ENCODE data around the gene HS3ST5. TPM values are rescaled to one million over a fixed set of nuclear protein-coding genes. Genes with fewer than 3 reads are reported as not detected.

Gene HS3ST5
- total RNA-seq, 4 donors from 2014 or later: not detected

DNA sequence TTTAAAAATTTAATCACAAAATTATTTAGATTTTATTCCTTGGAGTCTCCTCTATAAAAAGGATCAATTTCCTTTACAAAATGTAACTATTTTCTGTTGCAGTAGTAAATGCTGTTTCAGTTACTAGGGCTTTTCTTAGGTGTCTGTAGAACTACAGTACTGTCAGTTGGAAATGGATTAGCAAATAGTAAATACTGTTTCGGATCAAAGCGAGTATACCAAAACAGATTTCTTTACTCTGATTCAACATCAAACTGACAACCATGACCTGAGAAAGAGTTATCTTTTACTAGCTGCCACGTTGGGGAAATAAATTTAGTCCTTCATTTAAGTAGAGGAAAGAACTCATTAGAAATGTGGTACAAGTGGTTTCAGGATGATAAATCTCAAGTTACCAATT, 172.5 kb downstream of the HS3ST5 start:
- TF ChIP-seq, protein P1, sequence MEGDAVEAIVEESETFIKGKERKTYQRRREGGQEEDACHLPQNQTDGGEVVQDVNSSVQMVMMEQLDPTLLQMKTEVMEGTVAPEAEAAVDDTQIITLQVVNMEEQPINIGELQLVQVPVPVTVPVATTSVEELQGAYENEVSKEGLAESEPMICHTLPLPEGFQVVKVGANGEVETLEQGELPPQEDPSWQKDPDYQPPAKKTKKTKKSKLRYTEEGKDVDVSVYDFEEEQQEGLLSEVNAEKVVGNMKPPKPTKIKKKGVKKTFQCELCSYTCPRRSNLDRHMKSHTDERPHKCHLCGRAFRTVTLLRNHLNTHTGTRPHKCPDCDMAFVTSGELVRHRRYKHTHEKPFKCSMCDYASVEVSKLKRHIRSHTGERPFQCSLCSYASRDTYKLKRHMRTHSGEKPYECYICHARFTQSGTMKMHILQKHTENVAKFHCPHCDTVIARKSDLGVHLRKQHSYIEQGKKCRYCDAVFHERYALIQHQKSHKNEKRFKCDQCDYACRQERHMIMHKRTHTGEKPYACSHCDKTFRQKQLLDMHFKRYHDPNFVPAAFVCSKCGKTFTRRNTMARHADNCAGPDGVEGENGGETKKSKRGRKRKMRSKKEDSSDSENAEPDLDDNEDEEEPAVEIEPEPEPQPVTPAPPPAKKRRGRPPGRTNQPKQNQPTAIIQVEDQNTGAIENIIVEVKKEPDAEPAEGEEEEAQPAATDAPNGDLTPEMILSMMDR (IDR thresholded peaks at IDR 0.05): no peak
- no peak for TF ChIP-seq POLR2A (IDR thresholded peaks at IDR 0.05)

DNA sequence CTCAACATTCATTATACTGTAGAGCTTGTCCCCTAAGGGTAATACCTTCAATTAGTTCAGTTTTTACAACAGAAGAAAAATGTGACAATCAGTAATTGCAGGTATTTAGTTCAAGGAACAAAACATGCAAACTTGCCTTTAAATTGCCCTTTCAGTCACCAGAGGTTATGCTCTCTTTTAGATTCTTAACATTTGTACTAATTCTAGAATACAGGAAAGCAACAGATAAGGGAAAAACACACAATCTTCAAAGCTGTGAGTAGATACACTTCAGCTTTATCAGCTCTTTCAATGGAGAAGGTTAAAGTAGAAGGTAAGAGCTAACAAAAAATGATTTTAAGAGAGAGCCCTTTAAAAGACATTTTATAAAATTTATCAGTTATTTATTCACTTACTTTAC, 173.1 kb downstream of the HS3ST5 start:
- no peaks in the 10 kb centered on the region for H3K9me3 ChIP-seq
- no peaks in the 10 kb centered on the region for H3K27me3 ChIP-seq
- intact Hi-C loops (cut with DNase I): no loop called here
- H3K4me1 ChIP-seq: no peaks in the 10 kb centered on the region
- TF ChIP-seq, protein P1 (IDR thresholded peaks at IDR 0.05): no peak
- no peak for TF ChIP-seq POLR2A (IDR thresholded peaks at IDR 0.05)
- no peak overlapping the region for H3K4me3 ChIP-seq (replicated peaks in 1 of 3)
- DNase-seq: no peak
- no peak overlapping the region for H3K27ac ChIP-seq
- no peaks in the 10 kb centered on the region for H3K36me3 ChIP-seq

More for the DNA sequence above, 172.5 kb downstream of the HS3ST5 start:
- no peaks in the 10 kb centered on the region for H3K36me3 ChIP-seq
- no peak overlapping the region for H3K27ac ChIP-seq
- no peaks in the 10 kb centered on the region for H3K9me3 ChIP-seq
- H3K4me3 ChIP-seq (replicated peaks in 1 of 3): no peak overlapping the region
- no peak for DNase-seq
- no peaks in the 10 kb centered on the region for H3K4me1 ChIP-seq
- no peaks in the 10 kb centered on the region for H3K27me3 ChIP-seq
- intact Hi-C loops (cut with DNase I): no loop called here
- WGBS, 2 donors: 87% methylated on average over 3 of the region's 3 CpGs

DNA sequence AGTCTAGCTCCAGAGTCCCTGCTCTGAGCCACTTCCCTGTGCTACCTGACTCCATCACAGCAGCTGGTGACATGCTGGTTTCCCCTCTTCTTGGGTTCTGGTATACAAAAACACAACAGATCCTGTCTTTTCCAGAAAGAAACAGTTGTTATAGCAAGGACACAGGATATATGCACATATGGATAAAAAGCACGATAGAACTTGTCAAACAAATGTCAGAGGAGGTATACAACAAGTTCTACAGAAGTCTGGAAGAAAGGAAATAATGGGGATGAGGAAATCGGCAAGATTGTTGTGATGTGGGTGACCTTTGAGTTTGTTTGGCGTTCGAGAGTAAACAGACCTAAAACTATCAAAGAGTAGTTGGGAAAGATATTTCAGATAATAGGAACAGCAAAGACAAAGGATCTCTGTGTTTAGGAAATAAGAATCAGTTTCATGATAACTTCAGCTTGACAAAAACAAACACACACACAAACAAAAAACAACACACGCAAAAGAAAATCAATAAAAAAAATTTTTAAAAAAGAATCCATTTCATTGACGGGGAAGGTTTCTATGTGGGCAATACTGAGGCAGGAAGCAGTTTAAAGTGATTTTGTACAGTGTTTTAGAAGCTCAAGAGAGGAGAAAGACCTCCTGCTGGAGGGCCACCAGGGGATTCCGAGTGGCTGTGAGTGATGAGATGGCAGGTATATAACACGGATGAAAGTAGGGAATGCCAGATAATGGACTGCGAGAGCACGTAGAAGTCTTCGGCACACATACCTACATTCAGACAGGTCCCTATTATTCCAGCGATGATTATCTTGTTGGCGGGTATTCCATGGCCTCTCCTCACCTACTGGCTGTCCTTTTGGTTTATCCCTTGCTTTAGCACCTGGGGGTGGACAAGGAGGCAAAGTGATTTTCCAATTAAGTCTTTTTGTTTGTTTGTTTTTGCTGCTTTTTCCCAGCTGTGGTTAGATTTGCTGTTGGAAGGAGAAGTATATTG, 174.9 kb downstream of the HS3ST5 start:
- intact Hi-C loops (cut with DNase I): no loop called here
- Histone ChIP-seq H3K4me3 (replicated peaks in 1 of 3) (no peak overlapping the region), H3K4me1 (no peaks in the 10 kb centered on the region), H3K9me3 (no peaks in the 10 kb centered on the region), H3K27me3 (no peaks in the 10 kb centered on the region), H3K27ac (no peak overlapping the region), H3K36me3 (no peaks in the 10 kb centered on the region)
- TF ChIP-seq POLR2A (IDR thresholded peaks at IDR 0.05): no peak
- TF ChIP-seq, protein P1 (IDR thresholded peaks at IDR 0.05): no peak
- 77 to 80% methylated on average over 13 of the region's 13 CpGs for WGBS, 2 donors
- DNase-seq: no peak

DNA sequence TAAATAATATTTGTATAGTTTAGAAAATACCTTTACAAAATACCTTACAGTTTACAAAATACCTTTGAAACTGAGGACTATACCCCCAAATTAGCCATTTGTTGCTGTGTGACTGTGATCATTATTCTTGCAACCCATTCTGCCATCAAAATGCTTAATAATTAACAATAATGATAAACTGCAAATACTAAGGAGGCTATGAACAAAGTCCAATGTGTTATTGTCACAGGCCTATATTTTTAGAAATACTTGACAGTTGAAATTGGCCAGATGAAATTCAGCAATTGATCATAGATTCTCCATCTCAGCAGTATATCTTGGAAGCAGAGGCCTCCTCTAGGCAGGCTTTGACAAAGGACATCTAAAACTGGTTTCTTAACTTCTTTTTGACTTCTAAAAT, 178.6 kb downstream of the HS3ST5 start:
- no peaks in the 10 kb centered on the region for H3K27me3 ChIP-seq
- H3K36me3 ChIP-seq: no peaks in the 10 kb centered on the region
- intact Hi-C loops (cut with DNase I): no loop called here
- no peaks in the 10 kb centered on the region for H3K9me3 ChIP-seq
- no peak overlapping the region for H3K27ac ChIP-seq
- no peak for TF ChIP-seq POLR2A (IDR thresholded peaks at IDR 0.05)
- TF ChIP-seq, protein P1 (IDR thresholded peaks at IDR 0.05): no peak
- no peak for DNase-seq
- no peaks in the 10 kb centered on the region for H3K4me1 ChIP-seq
- no peak overlapping the region for H3K4me3 ChIP-seq (replicated peaks in 1 of 3)

DNA sequence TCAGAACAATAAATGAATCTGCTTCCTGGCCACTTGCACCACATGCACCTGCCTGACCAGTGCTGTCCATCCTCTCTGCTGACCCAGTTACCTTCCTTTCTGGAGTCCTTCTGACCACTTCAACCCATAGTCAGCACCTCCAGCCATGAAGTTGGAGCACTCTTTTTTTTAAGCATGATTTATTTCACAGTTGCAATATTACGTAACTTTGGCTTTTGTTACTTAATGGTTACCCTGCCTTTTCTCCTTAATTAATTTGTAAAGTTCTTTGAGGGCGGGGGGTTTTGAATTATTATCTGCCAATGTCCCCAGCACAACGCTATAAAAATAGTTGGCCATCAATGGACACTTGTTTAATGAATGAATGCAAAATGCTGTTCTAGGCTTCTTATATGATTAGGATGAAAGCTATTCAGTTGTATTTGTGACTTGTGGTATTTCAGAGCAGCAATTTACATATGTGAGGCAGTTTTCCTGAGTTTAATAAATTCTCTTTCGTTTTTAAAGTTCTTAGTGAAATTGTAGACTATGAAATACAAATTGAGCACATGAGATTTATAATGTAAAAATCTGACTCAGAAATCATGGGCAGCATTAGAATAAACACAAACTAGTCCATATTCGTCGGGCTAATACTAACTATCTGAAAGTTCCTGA, 180.0 kb downstream of the HS3ST5 start:
- WGBS, 2 donors: 75 to 90% methylated on average over 6 of the region's 6 CpGs
- intact Hi-C loops (cut with DNase I): no loop called here
- no peaks in the 10 kb centered on the region for H3K9me3 ChIP-seq
- H3K36me3 ChIP-seq: no peaks in the 10 kb centered on the region
- H3K27me3 ChIP-seq: no peaks in the 10 kb centered on the region
- H3K27ac ChIP-seq: no peak overlapping the region
- DNase-seq: no peak
- no peak overlapping the region for H3K4me3 ChIP-seq (replicated peaks in 1 of 3)
- TF ChIP-seq, protein P1 (IDR thresholded peaks at IDR 0.05): no peak
- no peak for TF ChIP-seq POLR2A (IDR thresholded peaks at IDR 0.05)
- no peaks in the 10 kb centered on the region for H3K4me1 ChIP-seq

Data from thyroid gland (tissue), 4 donors.